ENCODE data around the gene GNB1L.

The GNB1L gene

DNA sequence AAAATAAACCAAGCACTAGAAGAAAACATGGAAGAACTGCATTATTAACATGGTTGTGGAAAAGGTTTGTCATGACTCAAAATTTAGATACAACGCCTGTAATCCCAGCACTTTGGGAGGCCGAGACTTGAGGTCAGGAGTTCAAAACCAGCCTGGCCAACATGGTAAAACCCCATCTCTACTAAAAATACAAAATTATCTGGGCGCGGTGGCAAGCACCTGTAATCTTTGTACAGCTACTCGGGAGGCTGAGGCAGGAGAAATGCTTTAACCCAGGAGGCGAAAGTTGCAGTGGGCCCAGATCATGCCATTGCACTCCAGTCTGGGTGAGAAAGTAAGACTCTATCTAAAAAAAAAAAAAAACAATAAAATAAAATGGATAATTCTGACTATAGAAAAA lies 23.7 kb downstream of the GNB1L start:
- DNase-seq, result peak in 1 of 10 donors; percentile 4
- intact Hi-C loops (cut with DNase I), result no loop called here

DNA sequence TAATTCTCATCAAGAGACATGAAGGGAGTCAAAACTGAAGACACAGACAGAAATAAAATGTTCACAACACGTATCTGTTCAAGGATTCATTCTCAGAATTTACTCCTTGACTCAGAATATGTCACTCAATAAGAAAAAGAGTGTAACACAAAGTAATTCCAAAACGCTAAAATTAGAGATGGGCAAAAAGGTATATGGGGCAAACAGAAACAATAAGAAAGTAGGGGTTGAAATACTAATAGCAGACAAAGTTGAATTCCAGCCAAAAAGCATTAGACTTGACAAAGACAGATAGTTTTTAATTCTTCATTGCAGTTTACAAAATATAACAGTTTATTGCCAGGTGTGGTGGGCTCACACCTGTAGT lies 26.7 kb downstream of the GNB1L start:
- no peak for DNase-seq
- intact Hi-C loops (cut with DNase I), result no loop called here

DNA sequence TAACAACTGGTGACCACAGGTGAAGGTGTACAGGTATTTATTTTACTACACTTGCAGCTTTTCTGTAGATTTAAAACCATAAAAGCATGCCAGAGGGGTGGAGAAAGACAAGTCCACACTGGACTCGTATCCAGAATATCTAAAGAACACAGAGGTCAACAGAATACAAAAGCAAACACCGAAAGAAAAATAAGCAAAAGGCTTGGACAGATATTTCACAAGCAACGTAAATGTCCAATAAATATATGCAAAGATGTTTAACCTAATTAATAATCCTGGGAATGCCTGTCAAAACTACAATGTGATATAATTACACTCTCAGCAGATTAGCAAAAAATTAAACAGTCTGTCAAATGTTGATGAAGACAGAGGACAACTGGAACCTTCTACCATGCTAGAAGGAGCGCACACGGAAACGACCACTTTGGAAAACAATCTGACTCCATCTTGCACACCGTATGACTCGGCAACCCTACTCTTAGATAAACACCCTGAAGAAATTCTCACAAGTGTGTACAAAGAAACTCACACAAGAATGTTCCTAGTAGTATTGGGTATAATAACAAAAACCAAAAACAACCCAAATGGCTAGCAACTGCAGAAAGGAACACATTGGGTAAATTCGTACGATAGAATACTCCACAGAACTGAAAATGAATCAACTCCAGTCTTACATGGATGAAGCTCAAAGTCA lies 27.2 kb downstream of the GNB1L start:
- DNase-seq, result no peak
- intact Hi-C loops (cut with DNase I), result no loop called here

DNA sequence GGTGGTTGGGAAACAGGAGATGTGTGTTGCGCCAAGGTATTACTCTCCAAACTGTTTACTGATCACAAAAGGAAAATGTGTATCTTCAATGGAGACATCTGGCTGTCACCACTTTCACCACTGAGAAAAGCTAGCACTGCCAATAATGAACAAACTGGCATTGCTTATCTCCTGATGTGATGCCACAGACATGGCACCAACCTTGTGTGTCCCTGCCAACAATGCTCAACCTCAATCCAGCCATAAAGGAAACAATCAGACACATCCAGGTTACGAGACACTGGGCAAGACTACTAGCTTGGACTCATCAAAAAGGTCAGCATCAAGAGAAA lies 28.1 kb downstream of the GNB1L start:
- intact Hi-C loops (cut with DNase I), result no loop called here
- DNase-seq, result no peak

DNA sequence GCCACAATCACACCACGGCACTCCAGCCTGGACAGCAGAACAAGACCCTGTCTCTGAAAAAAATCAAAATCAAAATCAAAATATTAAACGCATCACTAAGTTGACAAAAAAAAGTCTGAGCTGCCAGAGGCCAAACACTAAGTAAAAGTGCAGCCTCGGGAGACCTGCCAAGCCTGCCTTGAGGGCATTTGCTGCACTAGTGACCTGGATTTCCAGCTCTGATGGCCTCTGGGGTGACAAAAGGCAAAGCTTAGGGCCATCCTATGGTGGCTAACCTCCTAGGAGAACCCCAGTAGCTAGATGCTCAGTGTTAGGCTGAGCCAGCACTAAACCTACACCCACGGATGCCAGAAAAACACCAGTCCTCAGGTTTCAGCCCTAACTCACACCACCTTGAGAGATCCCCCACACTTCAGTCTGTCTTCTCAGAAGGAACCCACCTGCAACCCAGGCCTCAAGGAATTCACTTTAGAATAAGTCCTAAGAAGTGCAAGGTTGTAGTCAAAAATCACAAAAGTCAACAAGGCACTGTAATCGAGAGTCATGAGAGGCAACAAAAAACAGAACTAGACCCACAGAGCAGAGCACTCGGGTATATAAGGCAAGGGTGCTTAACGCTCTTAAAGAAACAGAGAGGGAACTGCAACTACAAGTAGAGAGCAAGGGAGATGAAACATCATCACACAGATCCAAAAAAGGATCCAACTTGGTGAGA lies 28.6 kb downstream of the GNB1L start:
- intact Hi-C loops (cut with DNase I), result no loop called here
- peak in 4 of 10 donors; percentile 2 to 49 (median 24) for DNase-seq

DNA sequence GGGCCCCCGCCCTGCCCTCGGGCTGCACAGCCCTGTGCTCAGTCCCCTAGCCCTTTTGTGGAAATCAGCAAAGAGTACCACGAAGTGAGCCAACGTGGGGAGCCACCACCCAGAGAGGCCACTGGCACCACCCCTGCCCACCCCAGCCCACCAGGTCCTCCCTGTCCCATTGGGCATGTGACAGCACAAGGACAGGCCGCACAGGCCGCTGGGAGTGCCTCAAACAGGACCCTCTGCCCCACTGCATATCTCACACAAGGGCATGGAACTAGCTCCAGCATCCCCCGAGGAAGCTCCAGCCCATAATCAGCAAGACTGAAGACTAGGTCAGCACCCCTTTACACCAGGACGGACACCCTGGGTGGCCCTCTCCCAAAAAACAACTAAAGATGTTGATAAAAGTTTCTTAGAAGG lies 29.7 kb downstream of the GNB1L start:
- intact Hi-C loops (cut with DNase I), result no loop called here
- DNase-seq, result peak in 3 of 10 donors; percentile 5 to 56 (median 6)

DNA sequence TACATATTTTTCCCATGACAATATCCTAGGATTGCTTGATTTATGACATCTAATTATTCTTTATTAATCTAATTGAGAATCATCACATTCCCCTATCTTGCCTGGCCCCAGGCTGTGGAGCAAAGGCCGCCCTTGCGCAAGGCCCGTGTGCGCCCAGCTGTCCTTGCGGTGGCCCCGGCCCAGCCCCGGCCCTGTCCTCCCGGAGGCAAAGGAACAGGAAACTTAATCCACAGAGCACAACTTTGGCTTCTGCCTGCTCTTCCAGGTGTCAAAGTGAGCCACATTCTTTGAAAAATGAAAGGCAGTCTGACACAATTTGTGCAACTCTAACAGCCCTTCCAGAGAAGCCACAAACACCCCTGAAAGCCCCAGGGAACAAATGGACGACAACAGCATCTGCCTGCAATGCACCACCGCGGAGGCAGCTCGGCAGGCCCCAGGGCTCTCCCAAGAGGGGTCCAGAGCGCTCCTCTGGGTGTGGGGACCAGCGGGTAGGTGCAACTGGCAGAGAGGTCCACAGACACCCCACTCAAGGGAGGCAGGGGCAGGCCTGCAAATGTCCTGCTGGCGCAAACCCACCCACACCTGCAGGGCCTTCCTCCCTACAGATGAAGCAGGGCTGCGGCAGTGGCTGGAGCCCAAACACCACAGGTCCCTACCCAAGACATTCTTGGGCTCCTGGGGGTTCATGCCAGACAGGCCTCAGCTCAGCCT lies 30.3 kb downstream of the GNB1L start:
- peak in 4 of 10 donors; percentile 4 to 69 (median 33) for DNase-seq
- intact Hi-C loops (cut with DNase I), result no loop called here

DNA sequence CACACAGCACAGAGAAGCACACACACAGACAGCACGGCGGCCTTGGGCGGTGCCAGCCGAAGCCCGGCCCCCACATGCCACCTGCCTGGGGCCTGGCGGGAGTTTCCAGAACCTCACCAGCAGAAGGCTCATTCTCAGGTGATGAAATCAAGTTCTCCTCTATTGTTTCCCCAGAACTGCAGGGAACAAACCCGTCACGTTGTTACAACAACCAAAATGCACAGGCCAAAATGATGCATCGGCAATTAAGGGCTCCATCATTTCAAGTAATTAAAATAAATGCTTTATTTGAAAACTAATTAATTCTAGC lies 30.8 kb downstream of the GNB1L start:
- intact Hi-C loops (cut with DNase I), result no loop called here
- peak in 3 of 10 donors; percentile 2 to 35 (median 4) for DNase-seq

DNA sequence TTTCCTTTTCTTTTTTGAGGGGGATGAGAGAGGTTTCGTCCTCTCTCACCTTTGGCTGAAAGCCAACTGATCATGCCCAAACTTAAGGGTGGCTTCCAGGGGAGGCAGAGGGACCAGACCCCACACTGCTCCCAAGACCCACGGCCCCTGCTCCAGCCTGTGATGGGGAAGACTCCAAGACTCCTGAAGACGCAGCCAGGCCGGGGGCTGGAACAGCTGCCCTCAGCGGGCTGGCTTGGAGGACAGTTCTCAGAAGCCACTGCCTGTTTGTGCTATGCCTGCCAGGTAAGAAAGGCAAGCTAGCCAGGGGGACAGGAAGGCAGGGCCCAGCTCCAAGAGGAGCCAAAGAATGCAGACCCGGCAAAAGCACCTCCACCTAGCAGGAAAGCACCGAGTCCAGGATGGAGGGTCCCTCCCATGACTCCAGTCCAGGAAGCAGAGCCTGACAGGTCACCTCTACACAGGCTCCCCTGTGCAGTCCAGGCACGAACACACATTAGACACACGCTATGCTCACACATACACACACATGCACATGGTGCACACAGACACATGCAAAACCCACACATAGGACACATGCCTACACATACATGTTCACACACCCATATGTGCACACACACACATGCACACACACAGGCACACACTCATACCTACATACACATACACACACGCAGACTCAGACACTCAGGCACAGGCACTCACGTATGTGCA lies 31.3 kb downstream of the GNB1L start:
- DNase-seq, result peak in 5 of 10 donors; percentile 3 to 70 (median 20)
- intact Hi-C loops (cut with DNase I), result no loop called here

DNA sequence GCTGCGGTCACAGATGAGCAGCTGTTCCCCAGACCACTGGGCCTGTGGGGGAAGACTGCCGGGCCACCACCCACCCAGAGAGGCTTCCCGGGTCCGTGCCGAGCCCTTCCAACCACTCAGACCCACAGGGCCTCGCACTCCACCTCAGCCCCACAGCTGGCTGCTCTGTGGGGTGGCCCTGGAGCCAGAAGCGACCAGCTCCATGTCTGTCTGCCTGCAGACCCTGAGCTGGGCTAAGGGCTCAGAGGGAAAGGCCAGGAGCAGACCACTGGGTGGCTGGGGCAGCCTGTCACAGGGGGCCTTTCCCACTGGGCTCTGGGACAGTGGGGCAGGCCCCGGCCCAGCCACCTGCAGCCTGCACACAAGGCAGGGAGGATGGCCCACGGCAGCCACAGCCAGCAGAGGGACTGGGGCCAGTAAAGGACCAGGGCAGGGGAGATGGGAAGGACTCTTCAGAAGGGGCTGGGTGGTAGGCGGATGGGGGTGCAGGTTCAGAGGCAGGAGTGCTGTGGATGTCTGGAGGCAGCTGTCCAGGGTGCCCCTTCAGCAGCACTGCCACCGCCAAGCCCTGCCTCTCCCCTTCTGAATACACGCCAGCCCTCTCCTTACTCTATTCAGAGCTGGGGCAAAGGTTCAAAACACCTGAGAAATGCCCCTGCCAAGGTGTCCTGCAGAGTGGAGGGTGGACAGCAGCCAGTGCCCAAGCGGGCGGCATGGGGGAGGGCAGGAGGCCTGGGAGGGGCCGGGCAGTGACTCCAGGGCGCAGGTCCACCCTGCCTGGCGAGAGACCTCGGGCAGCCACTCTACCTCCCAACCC lies 32.2 kb downstream of the GNB1L start:
- DNase-seq, result peak in 6 of 10 donors; percentile 1 to 79 (median 14)
- intact Hi-C loops (cut with DNase I), result no loop called here

DNA sequence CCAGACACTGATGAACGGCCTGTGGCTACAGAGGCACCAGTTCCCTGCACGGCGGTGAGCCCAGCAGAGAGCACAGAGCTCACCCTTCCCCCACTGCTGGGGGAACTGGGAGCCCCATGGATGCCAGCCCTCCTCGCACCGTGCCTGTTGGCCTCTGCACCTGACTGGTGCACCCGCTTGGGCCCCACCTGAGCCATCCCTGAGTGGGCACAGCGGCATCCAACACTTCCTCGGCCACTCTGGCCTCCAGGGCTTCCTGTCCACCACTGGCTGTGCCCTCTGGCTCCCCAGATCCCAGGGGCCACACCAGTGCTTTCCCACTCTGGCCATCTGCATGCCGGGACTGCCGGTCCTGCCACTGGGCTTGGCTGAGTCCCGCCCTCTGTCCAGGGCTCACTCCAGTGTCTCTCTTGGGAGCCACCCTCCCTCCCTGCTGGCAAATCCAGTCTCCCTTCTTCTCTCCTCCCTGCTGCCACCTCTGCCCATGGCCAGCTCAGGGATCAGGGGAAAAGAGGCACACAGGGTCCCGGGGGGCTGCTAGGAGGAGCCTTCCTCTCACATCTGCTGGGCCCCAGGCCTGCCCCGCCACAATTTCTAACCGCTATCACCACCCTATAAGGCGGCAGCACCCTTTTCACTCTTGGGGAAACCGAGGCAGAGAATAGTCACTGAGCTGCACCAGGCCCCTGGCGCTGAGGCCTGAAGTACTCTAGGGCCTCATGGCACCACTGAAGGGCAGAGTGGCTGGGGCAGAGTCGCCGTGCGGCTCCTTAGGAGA lies 33.0 kb downstream of the GNB1L start:
- peak in 4 of 10 donors; percentile 2 to 68 (median 44) for DNase-seq
- intact Hi-C loops (cut with DNase I), result no loop called here

DNA sequence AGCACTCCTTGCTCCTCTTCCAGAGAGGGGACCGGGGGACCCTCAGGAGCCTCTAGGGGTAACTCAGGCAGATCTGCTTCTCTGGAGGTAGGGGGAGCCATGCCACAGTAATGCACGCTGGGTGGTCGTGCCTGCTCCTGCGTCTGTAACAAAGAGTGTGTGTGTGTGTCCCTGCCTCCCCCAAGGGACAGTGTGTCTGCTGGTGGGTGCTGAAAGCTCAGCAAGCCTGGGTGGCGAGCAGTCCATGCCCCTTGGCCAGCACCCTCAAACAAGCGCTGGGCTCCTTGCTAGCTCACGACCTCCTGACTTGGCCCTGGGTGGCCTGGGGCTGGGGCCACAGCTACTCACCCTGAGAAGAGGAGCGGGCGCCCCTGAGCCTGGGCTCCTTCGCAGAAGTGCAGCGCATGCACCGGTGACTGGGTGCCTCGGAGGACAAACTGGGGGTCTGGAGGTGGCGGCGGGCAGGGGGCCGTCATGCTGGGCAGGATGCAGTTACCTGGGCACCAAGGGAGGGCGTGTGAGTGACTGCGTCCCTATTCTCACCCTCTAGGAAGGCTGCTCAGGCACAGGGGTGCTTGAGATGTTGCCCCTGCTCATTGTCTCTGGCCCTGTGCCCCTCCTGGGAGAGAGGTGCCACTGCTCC lies 33.7 kb downstream of the GNB1L start:
- intact Hi-C loops (cut with DNase I), result no loop called here
- DNase-seq, result peak in 5 of 10 donors; percentile 4 to 67 (median 19)

DNA sequence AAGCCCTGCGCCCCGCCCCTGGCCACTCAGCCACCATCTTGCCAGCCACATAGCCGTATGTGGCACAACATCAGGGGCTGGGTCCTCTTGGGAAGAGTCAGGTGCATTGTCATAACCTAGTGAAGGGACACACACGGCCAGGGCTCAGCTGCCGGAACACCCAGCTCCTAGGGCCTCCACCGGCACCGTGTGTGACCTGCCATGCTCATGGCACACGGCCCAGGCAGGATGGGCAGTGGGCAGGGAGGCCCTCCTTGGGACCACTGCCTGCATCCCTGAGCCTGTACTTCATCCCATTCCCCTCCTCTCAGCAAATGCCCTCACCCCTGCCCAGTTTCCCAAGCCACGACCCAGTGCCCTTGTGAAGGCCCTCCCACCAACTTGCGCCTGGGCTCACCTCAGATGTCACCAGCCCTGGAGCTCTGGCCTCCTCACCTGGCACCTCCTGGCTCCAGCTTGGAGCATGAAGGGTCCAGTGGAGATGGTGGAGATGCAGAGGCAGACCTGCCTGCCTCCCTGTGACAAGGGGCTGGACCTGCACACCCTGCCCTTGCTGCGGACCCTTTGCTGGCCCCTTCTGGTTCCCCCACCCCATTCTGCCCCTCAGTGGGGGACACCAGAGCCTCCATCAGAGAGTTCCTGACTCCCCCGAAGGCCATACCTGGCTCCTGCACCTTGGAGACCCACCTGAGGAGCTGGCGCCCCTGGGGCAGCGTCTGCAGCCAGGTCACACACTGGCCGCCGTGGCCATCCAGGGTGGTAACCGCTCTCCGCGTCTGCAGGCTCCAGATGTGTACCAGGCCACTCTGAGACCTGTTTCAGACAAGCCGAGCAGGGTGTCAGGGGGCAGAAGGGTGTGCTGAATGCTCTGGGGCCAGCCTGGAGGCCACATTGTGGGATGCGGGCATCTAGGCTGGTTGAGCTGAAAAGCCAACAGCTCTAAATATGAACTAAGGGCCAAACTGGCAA lies 34.5 kb downstream of the GNB1L start:
- intact Hi-C loops (cut with DNase I), result no loop called here
- DNase-seq, result peak in 5 of 10 donors; percentile 2 to 62 (median 14)

DNA sequence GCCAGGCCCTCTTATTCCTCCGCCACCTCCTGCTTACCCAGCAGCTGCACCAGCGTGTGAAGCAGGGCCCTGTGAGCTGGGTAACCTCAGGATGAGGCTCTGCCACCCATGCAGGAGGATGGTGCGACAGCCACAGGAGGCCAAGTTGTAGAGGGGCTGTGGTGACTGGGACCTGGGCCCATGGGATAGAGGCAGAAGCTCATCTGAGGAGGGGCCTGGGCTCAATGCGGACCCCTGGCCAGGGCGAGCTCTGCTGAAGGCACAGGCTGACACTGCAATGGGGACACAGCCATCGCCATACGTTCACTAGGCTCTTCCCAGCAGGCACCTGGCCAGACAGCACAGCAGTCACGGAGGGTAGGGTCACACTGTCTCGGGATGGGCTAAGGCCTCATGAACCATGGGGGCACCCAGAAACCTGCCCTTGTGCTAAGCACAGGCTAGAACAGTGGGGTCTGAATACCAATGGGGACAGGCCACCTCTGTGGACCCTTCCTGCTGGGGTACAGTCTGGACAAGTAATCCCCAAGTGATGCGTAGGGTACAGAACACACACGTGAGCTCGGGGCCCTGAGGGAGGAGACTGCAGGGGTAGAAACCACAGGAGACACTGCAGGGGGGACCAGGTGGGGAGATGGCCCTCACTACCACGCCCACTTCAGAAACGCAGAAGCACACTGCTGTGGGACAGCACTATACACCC lies 35.3 kb downstream of the GNB1L start:
- intact Hi-C loops (cut with DNase I), result no loop called here
- peak in 4 of 10 donors; percentile 2 to 69 (median 9) for DNase-seq

DNA sequence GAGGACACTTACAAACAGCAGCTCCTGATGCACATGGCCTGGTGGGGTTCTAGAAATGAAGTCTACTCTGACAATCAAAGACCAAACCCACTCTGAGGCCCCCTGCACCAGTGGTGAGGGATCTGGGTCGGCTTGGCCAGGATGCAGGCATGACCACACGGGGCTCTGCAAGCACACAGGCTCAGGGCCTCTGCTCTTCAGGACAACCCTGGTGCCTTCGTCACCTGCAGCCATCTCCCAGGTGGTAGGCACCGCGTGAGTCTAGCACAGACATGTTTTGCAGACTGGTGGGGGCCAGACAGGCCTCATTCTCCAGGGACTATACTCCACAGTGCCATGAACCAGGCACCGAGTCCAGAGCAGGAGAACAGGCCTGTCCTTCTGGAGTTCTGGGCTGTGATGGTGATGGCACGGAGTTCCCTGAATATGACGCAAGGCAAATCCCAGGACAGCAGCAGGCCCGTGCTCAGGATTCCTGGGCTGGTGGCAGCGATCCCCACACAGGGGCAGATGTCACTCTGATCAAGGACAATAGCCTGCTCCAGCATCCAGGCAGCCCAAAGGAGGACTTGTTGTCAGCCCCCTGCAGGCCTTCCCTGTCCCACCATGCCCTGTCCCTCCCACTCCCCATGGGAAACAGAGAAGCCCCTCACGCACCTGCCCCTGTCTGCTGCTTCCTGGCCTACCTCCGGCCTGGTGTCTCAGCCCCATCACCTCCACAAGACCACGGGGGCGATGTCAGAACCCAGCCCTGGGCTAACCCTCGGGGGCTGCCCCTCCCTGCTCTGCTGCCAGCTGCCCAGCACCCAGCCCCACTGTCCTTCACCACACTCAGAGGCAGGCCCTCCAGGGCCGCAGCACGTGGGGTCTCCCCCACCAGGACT lies 36.1 kb downstream of the GNB1L start:
- peak in 4 of 10 donors; percentile 2 to 77 (median 40) for DNase-seq
- intact Hi-C loops (cut with DNase I), result no loop called here
